C4-2B (cell line): Measurements from ENCODE around the gene NRXN3.

Experiments
- CTCF ChIP-seq: fragments of 450-650 bp; conservative IDR thresholded peaks from 2 replicates; pipeline ENCODE4 v1.5.1; 2017; ENCODE audit warnings: mild to moderate bottlenecking
- ZFX ChIP-seq: fragments of 450-650 bp; IDR thresholded peaks from 2 replicates; pipeline ENCODE4 v1.6.1; 2017

- TF ChIP-seq CTCF: no peak
- TF ChIP-seq ZFX: no peak
These were observed 1298.3 kb downstream of the NRXN3 start for GRCh38 chr14:79468486-79468885.
